Smooth muscle cell (in vitro differentiated cells): ENCODE data around the gene SASS6. TPM values are rescaled to one million over a fixed set of nuclear protein-coding genes. Genes with fewer than 3 reads are reported as not detected.

ENCODE experiments used
- DNase-seq: peaks from one replicate; lab custom pipeline; 2025; ENCODE audit not compliant: unreplicated experiment; lab: John Stamatoyannopoulos, UW
- H2AFZ ChIP-seq: fragments of 200-600 bp; sonication (generic); 2 replicates; pipeline ENCODE4 v1.6.0; 2016; ENCODE audit warnings: antibody characterized with exemption, low read depth, mild to moderate bottlenecking
- H3F3A ChIP-seq: fragments of 200-600 bp; sonication (generic); 2 replicates; pipeline ENCODE4 v1.6.0; 2017; ENCODE audit warnings: antibody characterized with exemption, low read depth
- H3K27ac ChIP-seq: fragments of 200-600 bp; sonication (generic); 2 replicates; pipeline ENCODE4 v1.5.1; 2016; ENCODE audit warnings: low read depth, mild to moderate bottlenecking
- H3K27me3 ChIP-seq: fragments of 200-600 bp; sonication (generic); 2 replicates; pipeline ENCODE4 v1.6.1; 2016; ENCODE audit warnings: low read depth, mild to moderate bottlenecking
- H3K36me3 ChIP-seq: fragments of 200-600 bp; sonication (generic); 2 replicates; pipeline ENCODE4 v1.5.1; 2016; ENCODE audit warnings: low read depth
- H3K4me1 ChIP-seq: fragments of 200-600 bp; sonication (generic); 2 replicates; pipeline ENCODE4 v1.5.1; 2016; ENCODE audit warnings: low read depth
- H3K4me2 ChIP-seq: fragments of 200-600 bp; sonication (generic); 2 replicates; pipeline ENCODE4 v1.6.0; 2016; ENCODE audit warnings: mild to moderate bottlenecking
- H3K4me3 ChIP-seq: fragments of 200-600 bp; sonication (generic); 2 replicates; pipeline ENCODE4 v1.5.1; 2016; ENCODE audit warnings: mild to moderate bottlenecking
- H3K79me2 ChIP-seq: fragments of 200-600 bp; sonication (generic); 2 replicates; pipeline ENCODE4 v1.6.0; 2016; ENCODE audit warnings: low read depth, mild to moderate bottlenecking
- H3K9ac ChIP-seq: fragments of 200-600 bp; sonication (generic); 2 replicates; pipeline ENCODE4 v1.6.0; 2016; ENCODE audit warnings: low read depth
- H3K9me3 ChIP-seq: fragments of 200-600 bp; sonication (generic); replicated peaks from 2 replicates; pipeline ENCODE4 v1.5.1; 2016; ENCODE audit warnings: low read depth
- H4K20me1 ChIP-seq: fragments of 200-600 bp; sonication (generic); 2 replicates; pipeline ENCODE4 v1.6.0; 2016; ENCODE audit warnings: low read depth
- WGBS: methylation state at CpG from one replicate; pipeline ENCODE4 v1.1.7; 2016; ENCODE audit warnings: low lambda C conversion rate; 5-methylcytosine and 5-hydroxymethylcytosine counted together
- polyA plus RNA-seq: library from polyadenylated mRNA; unstranded; fragments of >200 nt; fragmentation: Nextera tagmentation; extraction: Ambion mirVana; gene quantifications from 2 replicates; pipeline ENCODE4 v1.2.1, GENCODE V29; 2016
- total RNA-seq: library from RNA; depleted of rRNA; stranded (reverse); fragments of >200 nt; gene quantifications from 2 replicates; pipeline ENCODE4 v1.2.3, GENCODE V29; 2014
- TF ChIP-seq, protein P1 (sequence below): fragments of 200-600 bp; sonication (generic); IDR thresholded peaks from 2 replicates; pipeline ENCODE4 v1.5.1; 2017; ENCODE audit warnings: borderline replicate concordance, mild to moderate bottlenecking, antibody characterized with exemption; ENCODE audit not compliant: insufficient read depth, poor library complexity, severe bottlenecking

SASS6 gene
- total and polyA plus RNA-seq, 2 experiments from 2014 or later, result 1.9 to 6.0 TPM

DNA sequence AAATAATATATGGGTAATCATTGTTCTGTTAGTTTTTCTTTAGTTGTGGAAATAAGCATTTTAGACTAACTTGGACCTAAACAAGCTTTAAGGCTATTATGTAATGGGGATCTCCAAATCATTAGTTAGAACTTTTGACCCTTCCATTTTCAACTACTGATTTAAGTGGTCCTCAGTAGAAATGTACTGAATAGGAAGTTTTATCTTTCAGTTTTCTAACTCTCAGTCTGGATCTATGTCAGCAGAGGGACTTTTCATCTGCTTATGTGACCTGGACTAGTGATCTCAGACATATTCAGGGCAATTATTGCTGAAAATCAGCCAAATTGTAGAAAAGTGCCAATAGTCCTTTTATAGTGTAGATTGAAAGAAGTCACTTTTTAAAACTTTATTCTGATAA, 56.0 kb downstream of the SASS6 start:
- H3K27me3 ChIP-seq, result no peaks in the 10 kb centered on the region
- no peaks in the 10 kb centered on the region for H3K9me3 ChIP-seq
- H3K9ac ChIP-seq, result no peak overlapping the region
- H3K4me2 ChIP-seq, result no peak overlapping the region
- no peak for DNase-seq
- no peak overlapping the region for H2AFZ ChIP-seq
- no peak overlapping the region for H3K27ac ChIP-seq
- H3K79me2 ChIP-seq, result no peaks in the 10 kb centered on the region
- peaks cover 3% of the 10 kb centered on the region for H3F3A ChIP-seq
- H3K4me1 ChIP-seq, result no peaks in the 10 kb centered on the region
- H3K4me3 ChIP-seq, result no peak overlapping the region
- peaks cover 22% of the 10 kb centered on the region for H4K20me1 ChIP-seq
- peaks cover 25% of the 10 kb centered on the region for H3K36me3 ChIP-seq
- TF ChIP-seq, protein P1, sequence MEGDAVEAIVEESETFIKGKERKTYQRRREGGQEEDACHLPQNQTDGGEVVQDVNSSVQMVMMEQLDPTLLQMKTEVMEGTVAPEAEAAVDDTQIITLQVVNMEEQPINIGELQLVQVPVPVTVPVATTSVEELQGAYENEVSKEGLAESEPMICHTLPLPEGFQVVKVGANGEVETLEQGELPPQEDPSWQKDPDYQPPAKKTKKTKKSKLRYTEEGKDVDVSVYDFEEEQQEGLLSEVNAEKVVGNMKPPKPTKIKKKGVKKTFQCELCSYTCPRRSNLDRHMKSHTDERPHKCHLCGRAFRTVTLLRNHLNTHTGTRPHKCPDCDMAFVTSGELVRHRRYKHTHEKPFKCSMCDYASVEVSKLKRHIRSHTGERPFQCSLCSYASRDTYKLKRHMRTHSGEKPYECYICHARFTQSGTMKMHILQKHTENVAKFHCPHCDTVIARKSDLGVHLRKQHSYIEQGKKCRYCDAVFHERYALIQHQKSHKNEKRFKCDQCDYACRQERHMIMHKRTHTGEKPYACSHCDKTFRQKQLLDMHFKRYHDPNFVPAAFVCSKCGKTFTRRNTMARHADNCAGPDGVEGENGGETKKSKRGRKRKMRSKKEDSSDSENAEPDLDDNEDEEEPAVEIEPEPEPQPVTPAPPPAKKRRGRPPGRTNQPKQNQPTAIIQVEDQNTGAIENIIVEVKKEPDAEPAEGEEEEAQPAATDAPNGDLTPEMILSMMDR, result no peak

DNA sequence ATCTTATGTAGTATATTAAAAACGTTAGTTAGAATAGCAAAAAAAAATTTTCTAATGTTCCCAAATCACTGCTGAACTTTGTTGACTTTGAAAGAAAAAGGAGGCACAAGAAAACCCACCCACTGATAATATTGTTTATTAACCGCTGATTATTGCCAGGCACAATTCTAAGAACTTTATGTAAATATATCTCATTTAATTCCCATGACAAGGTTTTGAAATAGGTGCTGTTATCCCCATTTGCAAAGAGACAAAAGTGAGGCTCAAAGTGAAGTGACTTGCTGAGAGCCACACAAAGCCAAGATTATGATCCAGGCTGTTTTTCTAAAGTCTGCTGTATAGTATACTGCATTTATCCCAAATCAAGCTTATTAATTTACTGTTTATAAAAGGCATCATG, 56.4 kb downstream of the SASS6 start:
- WGBS, result 82% methylated on average over 2 of the region's 2 CpGs
- TF ChIP-seq, protein P1, result no peak

DNA sequence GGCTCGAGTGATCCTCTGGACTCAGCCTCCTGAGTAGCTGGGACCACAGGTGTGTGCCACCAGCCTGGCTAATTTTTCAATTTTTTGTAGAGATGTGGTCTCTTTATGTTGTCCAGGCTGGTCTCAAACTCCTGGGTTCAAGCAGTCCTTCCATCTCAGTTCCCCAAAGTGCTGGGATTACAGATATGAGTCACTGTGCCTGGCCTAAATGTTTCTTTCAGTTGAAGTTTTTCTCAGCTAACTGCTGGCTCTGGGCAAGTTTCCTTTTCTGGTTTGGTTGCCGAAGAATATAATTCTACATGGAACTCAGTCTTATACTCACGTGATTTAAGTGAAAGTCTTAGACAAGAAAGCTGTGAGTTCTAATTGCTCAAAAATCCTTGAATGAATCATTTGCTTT, 57.0 kb downstream of the SASS6 start:
- 82% methylated on average over 3 of the region's 3 CpGs for WGBS

More for the DNA sequence above, 56.4 kb downstream of the SASS6 start:
- no peak for DNase-seq
- Histone ChIP-seq H3K79me2 (no peaks in the 10 kb centered on the region), H3K4me1 (no peaks in the 10 kb centered on the region), H3K36me3 (peaks cover 22% of the 10 kb centered on the region), H3K4me3 (no peak overlapping the region), H3K27ac (no peak overlapping the region), H2AFZ (no peak overlapping the region), H3K9me3 (no peaks in the 10 kb centered on the region), H3K4me2 (no peak overlapping the region), H3K27me3 (no peaks in the 10 kb centered on the region), H4K20me1 (peaks cover 22% of the 10 kb centered on the region), H3F3A (peaks cover 3% of the 10 kb centered on the region), H3K9ac (no peak overlapping the region)

More for the DNA sequence above, 57.0 kb downstream of the SASS6 start:
- Histone ChIP-seq H3F3A (peaks cover 3% of the 10 kb centered on the region), H4K20me1 (peaks cover 21% of the 10 kb centered on the region), H3K36me3 (peaks cover 18% of the 10 kb centered on the region), H2AFZ (no peak overlapping the region), H3K4me1 (no peaks in the 10 kb centered on the region), H3K4me3 (no peak overlapping the region), H3K9ac (no peak overlapping the region), H3K27me3 (no peaks in the 10 kb centered on the region), H3K79me2 (no peaks in the 10 kb centered on the region), H3K27ac (peak overlapping the region; percentile 23), H3K9me3 (no peaks in the 10 kb centered on the region), H3K4me2 (no peak overlapping the region)
- TF ChIP-seq, protein P1, result no peak
- no peak for DNase-seq
